A549 (cell line): ENCODE results near the gene IRF2BPL. TPM values are rescaled to one million over a fixed set of nuclear protein-coding genes. Genes with fewer than 3 reads are reported as not detected.

Experiments used
- ATAC-seq, 2 experiments: fragments of 200-7000 bp in 1 of 2; fragments of >200 bp in 1 of 2; cut with Nextera tagmentation in 1 of 2; cut with Tn5 transposase in 1 of 2; 3 replicates each; pipeline versions ENCODE4 v1.8.0 to v1.9.1; 2018 to 2020; ENCODE audit warnings: mild to moderate bottlenecking in 1 of 2, moderate library complexity in 1 of 2
- CTCF ChIA-PET: fragments of 300-600 bp; sonication (Branson Sonifier 250); formaldehyde crosslinking; extraction: SDS; loops from one replicate; lab custom pipeline; 2021; ENCODE audit warnings: antibody characterized with exemption, inconsistent platforms; lab: Yijun Ruan, JAX
- POLR2A ChIA-PET: fragments of 350-600 bp; formaldehyde crosslinking; extraction: SDS; loops from one replicate; lab custom pipeline; 2021; ENCODE audit warnings: antibody characterized with exemption, inconsistent platforms; lab: Yijun Ruan, JAX
- DNase-seq, 2 experiments: peaks; one replicate each; pipeline versions ENCODE4 v3.0.0 to v3.0.0-alpha.2; 2011 to 2016; ENCODE audit warnings: low read depth in 1 of 2, low spot score in 1 of 2
- FAIRE-seq: peaks from 2 replicates; lab custom pipeline; 2011; peaks lifted over from hg19 to GRCh38; lab: Jason Lieb, UNC
- H3K27ac ChIP-seq, 2 experiments: fragments of >200 bp; sonication (Bioruptor Twin); formaldehyde crosslinking; 3 replicates each; pipeline ENCODE4 v1.5.1; 2016 to 2017
- H3K4me1 ChIP-seq: fragments of >200 bp; sonication (Bioruptor Twin); formaldehyde crosslinking; 3 replicates; pipeline ENCODE4 v1.6.1; 2016
- H3K4me2 ChIP-seq: fragments of >200 bp; sonication (Bioruptor Twin); formaldehyde crosslinking; 3 replicates; pipeline ENCODE4 v1.6.1; 2016
- H3K4me3 ChIP-seq: fragments of >200 bp; sonication (Bioruptor Twin); formaldehyde crosslinking; 3 replicates; pipeline ENCODE4 v1.5.1; 2016
- H3K9me3 ChIP-seq: fragments of >200 bp; sonication (Bioruptor Twin); formaldehyde crosslinking; 3 replicates; pipeline ENCODE4 v1.6.1; 2016
- BHLHE40 ChIP-seq: IDR thresholded peaks from 2 replicates; pipeline ENCODE4 v1.6.1; 2012; ENCODE audit warnings: low read depth, low read length, inconsistent platforms
- CBX2 ChIP-seq: fragments of 200-600 bp; sonication (generic); IDR thresholded peaks from 2 replicates; pipeline ENCODE4 v1.6.1; 2016; ENCODE audit warnings: low read depth, mild to moderate bottlenecking, borderline replicate concordance
- CEBPB ChIP-seq, 2 experiments: fragments of >200 bp in 1 of 2; sonication (Bioruptor Twin) in 1 of 2; formaldehyde crosslinking in 1 of 2; IDR thresholded peaks; 2 replicates each; pipeline ENCODE4 v1.6.1; 2012 to 2016
- EHMT2 ChIP-seq: fragments of 200-600 bp; sonication (generic); IDR thresholded peaks from 2 replicates; pipeline ENCODE4 v1.6.1; 2016; ENCODE audit warnings: antibody characterized with exemption, low read depth, mild to moderate bottlenecking, moderate library complexity
- ELK1 ChIP-seq: fragments of 150-350 bp; IDR thresholded peaks from 2 replicates; pipeline ENCODE4 v1.6.1; 2014; ENCODE audit warnings: low read depth, mild to moderate bottlenecking, low read length
- ESRRA ChIP-seq: fragments of 150-350 bp; IDR thresholded peaks from 2 replicates; pipeline ENCODE4 v1.6.1; 2014; ENCODE audit warnings: mild to moderate bottlenecking, low read length, borderline replicate concordance
- FOSB ChIP-seq: fragments of 250-450 bp; sonication (Bioruptor Pico); IDR thresholded peaks from 2 replicates; pipeline ENCODE4 v1.5.0; 2020; ENCODE audit warnings: mild to moderate bottlenecking, moderate library complexity
- FOSL2 ChIP-seq, 2 experiments: fragments of 450-650 bp in 1 of 2; fragments of >200 bp in 1 of 2; sonication (Bioruptor Twin) in 1 of 2; formaldehyde crosslinking; IDR thresholded peaks; 2 replicates each; pipeline versions ENCODE4 v1.5.0 to v1.6.1; 2016 to 2020; ENCODE audit warnings: mild to moderate bottlenecking in 1 of 2, moderate library complexity in 1 of 2
- FOXS1 ChIP-seq: fragments of 250-450 bp; sonication (Bioruptor Pico); IDR thresholded peaks from 2 replicates; pipeline ENCODE4 v1.5.0; 2020; ENCODE audit warnings: mild to moderate bottlenecking, moderate library complexity
- GATA3 ChIP-seq: IDR thresholded peaks from 2 replicates; pipeline ENCODE4 v1.6.1; 2012; ENCODE audit warnings: borderline replicate concordance
- HDAC2 ChIP-seq: fragments of 200-600 bp; sonication (generic); IDR thresholded peaks from 2 replicates; pipeline ENCODE4 v1.6.1; 2016
- HOXA7 ChIP-seq: fragments of 250-450 bp; sonication (Bioruptor Pico); IDR thresholded peaks from 2 replicates; pipeline ENCODE4 v1.5.0; 2020; ENCODE audit warnings: mild to moderate bottlenecking, moderate library complexity
- NFE2L2 ChIP-seq: fragments of 150-350 bp; conservative IDR thresholded peaks from 2 replicates; pipeline ENCODE4 v1.6.1; 2014; ENCODE audit warnings: low read length
- NR3C1 ChIP-seq: fragments of >200 bp; sonication (Bioruptor Twin); formaldehyde crosslinking; IDR thresholded peaks from 3 replicates; pipeline ENCODE4 v1.6.1; 2017
- RAD21 ChIP-seq, 2 experiments: fragments of >200 bp in 1 of 2; sonication (Bioruptor Twin) in 1 of 2; formaldehyde crosslinking in 1 of 2; IDR thresholded peaks in 1 of 2; conservative IDR thresholded peaks in 1 of 2; 2 replicates in 1 of 2; 3 replicates in 1 of 2; pipeline ENCODE4 v1.6.1; 2012 to 2018; ENCODE audit warnings: inconsistent platforms in 1 of 2
- RCOR1 ChIP-seq: fragments of 150-350 bp; IDR thresholded peaks from 2 replicates; pipeline ENCODE4 v1.6.1; 2014; ENCODE audit warnings: antibody characterized with exemption, low read length, low read depth
- RFX5 ChIP-seq: fragments of 450-650 bp; IDR thresholded peaks from 2 replicates; pipeline ENCODE4 v1.7.1; 2014; ENCODE audit warnings: antibody characterized with exemption, mild to moderate bottlenecking, moderate library complexity
- RNF2 ChIP-seq: fragments of 200-600 bp; sonication (generic); IDR thresholded peaks from 2 replicates; pipeline ENCODE4 v1.6.1; 2016; ENCODE audit warnings: low read depth, mild to moderate bottlenecking, antibody characterized with exemption, moderate library complexity, borderline replicate concordance
- TP53 ChIP-seq: fragments of 250-450 bp; sonication (Bioruptor Pico); IDR thresholded peaks from 2 replicates; pipeline ENCODE4 v1.5.0; 2021; ENCODE audit warnings: mild to moderate bottlenecking, moderate library complexity
- ZC3H11A ChIP-seq: fragments of 450-650 bp; IDR thresholded peaks from 2 replicates; pipeline ENCODE4 v1.6.1; 2014; ENCODE audit warnings: antibody characterized with exemption, mild to moderate bottlenecking
- ZFP36 ChIP-seq: fragments of 450-650 bp; IDR thresholded peaks from 2 replicates; pipeline ENCODE4 v1.6.1; 2014; ENCODE audit warnings: borderline replicate concordance; ENCODE audit not compliant: partially characterized antibody
- WGBS: methylation state at CpG from one replicate; pipeline ENCODE4 v1.1.6; 2017; ENCODE audit errors: missing lambda C conversion rate; 5-methylcytosine and 5-hydroxymethylcytosine counted together
- polyA plus RNA-seq, 4 experiments: library from polyadenylated mRNA; depleted of rRNA in 3 of 4; stranded (reverse); fragments of >200 nt; fragmentation: RNase III in 1 of 4; extraction: RNeasy Plus Mini Kit Qiagen cat#74134 plus additional on column Dnase treatment in 1 of 4; gene quantifications; 2 replicates in 3 of 4; 3 replicates in 1 of 4; pipeline ENCODE4 v1.2.3, GENCODE V29; 2011 to 2017
- TF ChIP-seq, protein P1 (sequence below): fragments of 250-450 bp; sonication (Bioruptor Pico); IDR thresholded peaks from 2 replicates; pipeline ENCODE4 v1.5.0; 2020; ENCODE audit warnings: low read depth, mild to moderate bottlenecking, moderate library complexity
- TF ChIP-seq, protein P2 (sequence below): fragments of 200-600 bp; sonication (generic); IDR thresholded peaks from 2 replicates; pipeline ENCODE4 v1.6.1; 2016; ENCODE audit warnings: antibody characterized with exemption, mild to moderate bottlenecking, moderate library complexity

IRF2BPL gene
- polyA plus RNA-seq, 2 of the 4 experiments (the other 2 are of a cell fraction) = 18.1 to 28.3 TPM

DNA sequence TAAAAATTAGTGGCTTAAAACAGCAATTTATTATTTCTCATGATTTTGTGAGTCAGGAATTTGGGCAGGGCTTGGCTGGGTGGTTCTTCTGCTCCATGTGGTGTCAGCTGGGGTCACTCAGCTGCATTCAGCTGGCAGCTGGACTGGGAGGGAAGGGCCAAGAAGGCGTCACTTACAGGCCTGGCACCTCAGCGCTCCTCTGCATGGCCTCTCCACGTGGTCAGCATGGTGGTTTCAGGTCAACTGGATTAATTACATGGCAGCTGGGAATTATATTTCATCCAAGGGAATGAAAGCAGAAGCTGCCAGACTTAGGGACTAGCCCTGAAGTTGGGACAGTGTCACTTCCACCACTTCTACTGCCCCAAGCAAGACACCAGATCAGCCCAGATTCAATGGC is 27.5 kb upstream of the IRF2BPL start:
- POLR2A ChIA-PET = no interaction called here
- peaks cover 27% of the 10 kb centered on the region for H3K4me1 ChIP-seq
- ATAC-seq = no peak
- peaks cover 14% of the 10 kb centered on the region for H3K9me3 ChIP-seq
- 74% methylated on average over 3 of the region's 3 CpGs for WGBS
- TF ChIP-seq EHMT2 (no peak), NR3C1 (no peak), FOSB (CRISPR knock-in tag) (no peak), GATA3 (no peak), ZC3H11A (no peak), CBX2 (no peak), CEBPB (IDR thresholded peaks at IDR 0.05) (no peak), NFE2L2 (no peak), HDAC2 (no peak), FOXS1 (CRISPR knock-in tag) (no peak), RFX5 (no peak), ELK1 (no peak), RCOR1 (no peak)
- TF ChIP-seq, protein P1, sequence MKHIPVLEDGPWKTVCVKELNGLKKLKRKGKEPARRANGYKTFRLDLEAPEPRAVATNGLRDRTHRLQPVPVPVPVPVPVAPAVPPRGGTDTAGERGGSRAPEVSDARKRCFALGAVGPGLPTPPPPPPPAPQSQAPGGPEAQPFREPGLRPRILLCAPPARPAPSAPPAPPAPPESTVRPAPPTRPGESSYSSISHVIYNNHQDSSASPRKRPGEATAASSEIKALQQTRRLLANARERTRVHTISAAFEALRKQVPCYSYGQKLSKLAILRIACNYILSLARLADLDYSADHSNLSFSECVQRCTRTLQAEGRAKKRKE (CRISPR knock-in tag) = no peak
- TF ChIP-seq, all 56 proteins: peak for 0
- no peak overlapping the region for H3K4me3 ChIP-seq
- H3K4me2 ChIP-seq = no peak overlapping the region
- FAIRE-seq = no peak
- no peak overlapping the region for H3K27ac ChIP-seq
- DNase-seq = no peak
- CTCF ChIA-PET = interaction anchor here (0.8 to 5.3 kb wide), 7 partner anchors 10 to 180 kb away, joined by 3 to 43 read pairs (median 6); no protein-coding TSS in a partner anchor

- WGBS = 93% methylated on average over 5 of the region's 5 CpGs
- CTCF ChIA-PET = interaction anchor here (0.6 to 5.3 kb wide), 10 partner anchors 9 to 182 kb away, joined by 3 to 43 read pairs (median 8); no protein-coding TSS in a partner anchor
- POLR2A ChIA-PET = no interaction called here
- DNase-seq (no peak), FAIRE-seq (no peak), ATAC-seq (no peak)
- H3K27ac ChIP-seq = 0 out of 6 replicates have a peak overlapping the region, but pooled peaks of 1 of the 2 experiments have one; percentile 24
- peaks cover 30% of the 10 kb centered on the region for H3K4me1 ChIP-seq
- H3K4me3 ChIP-seq = no peak overlapping the region
- H3K4me2 ChIP-seq = no peak overlapping the region
- TF ChIP-seq ZFP36 = no peak
- TF ChIP-seq FOSL2 (IDR thresholded peaks at IDR 0.05) = no peak
- no peak for TF ChIP-seq FOSL2 (CRISPR knock-in tag; IDR thresholded peaks at IDR 0.05)
- no peak for TF ChIP-seq EHMT2
- TF ChIP-seq BHLHE40 = no peak
- TF ChIP-seq RNF2 = no peak
- no peak for TF ChIP-seq TP53
- TF ChIP-seq ESRRA = no peak
- no peak for TF ChIP-seq HOXA7 (CRISPR knock-in tag)
- no peak for TF ChIP-seq HDAC2
- TF ChIP-seq, protein P2, sequence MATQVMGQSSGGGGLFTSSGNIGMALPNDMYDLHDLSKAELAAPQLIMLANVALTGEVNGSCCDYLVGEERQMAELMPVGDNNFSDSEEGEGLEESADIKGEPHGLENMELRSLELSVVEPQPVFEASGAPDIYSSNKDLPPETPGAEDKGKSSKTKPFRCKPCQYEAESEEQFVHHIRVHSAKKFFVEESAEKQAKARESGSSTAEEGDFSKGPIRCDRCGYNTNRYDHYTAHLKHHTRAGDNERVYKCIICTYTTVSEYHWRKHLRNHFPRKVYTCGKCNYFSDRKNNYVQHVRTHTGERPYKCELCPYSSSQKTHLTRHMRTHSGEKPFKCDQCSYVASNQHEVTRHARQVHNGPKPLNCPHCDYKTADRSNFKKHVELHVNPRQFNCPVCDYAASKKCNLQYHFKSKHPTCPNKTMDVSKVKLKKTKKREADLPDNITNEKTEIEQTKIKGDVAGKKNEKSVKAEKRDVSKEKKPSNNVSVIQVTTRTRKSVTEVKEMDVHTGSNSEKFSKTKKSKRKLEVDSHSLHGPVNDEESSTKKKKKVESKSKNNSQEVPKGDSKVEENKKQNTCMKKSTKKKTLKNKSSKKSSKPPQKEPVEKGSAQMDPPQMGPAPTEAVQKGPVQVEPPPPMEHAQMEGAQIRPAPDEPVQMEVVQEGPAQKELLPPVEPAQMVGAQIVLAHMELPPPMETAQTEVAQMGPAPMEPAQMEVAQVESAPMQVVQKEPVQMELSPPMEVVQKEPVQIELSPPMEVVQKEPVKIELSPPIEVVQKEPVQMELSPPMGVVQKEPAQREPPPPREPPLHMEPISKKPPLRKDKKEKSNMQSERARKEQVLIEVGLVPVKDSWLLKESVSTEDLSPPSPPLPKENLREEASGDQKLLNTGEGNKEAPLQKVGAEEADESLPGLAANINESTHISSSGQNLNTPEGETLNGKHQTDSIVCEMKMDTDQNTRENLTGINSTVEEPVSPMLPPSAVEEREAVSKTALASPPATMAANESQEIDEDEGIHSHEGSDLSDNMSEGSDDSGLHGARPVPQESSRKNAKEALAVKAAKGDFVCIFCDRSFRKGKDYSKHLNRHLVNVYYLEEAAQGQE = no peak
- TF ChIP-seq RAD21 (conservative IDR thresholded peaks at IDR 0.05 in 1 of 2, IDR thresholded peaks at IDR 0.05 in 1 of 2) = no peak
- peaks cover 14% of the 10 kb centered on the region for H3K9me3 ChIP-seq
Observed at GRCh38 chr14:77055306-77055705, 26.8 kb upstream of the IRF2BPL start.
